Stimulated activated CD8-positive, alpha-beta memory T cell treated with anti-CD3 and anti-CD28 coated beads, Interleukin-7, amount 100 ng/mL, for 48 hours (primary cell): ENCODE results near the gene BLMH.
"Not testable (repeated sequence)": the region's sequence is repeated elsewhere in the genome, so short reads cannot be mapped to it uniquely, and the experiment has no call there.

ENCODE experiments used
- DNase-seq, 2 donors: peaks; one replicate each; pipeline ENCODE4 v3.0.0-alpha.2; 2020; ENCODE audit warnings: low read depth in 1 of 2; ENCODE audit errors: extremely low read depth in 1 of 2

The BLMH gene

GRCh38 chr17:30232015-30232823 is 59.5 kb downstream of the BLMH start:
- no peak for DNase-seq

DNA sequence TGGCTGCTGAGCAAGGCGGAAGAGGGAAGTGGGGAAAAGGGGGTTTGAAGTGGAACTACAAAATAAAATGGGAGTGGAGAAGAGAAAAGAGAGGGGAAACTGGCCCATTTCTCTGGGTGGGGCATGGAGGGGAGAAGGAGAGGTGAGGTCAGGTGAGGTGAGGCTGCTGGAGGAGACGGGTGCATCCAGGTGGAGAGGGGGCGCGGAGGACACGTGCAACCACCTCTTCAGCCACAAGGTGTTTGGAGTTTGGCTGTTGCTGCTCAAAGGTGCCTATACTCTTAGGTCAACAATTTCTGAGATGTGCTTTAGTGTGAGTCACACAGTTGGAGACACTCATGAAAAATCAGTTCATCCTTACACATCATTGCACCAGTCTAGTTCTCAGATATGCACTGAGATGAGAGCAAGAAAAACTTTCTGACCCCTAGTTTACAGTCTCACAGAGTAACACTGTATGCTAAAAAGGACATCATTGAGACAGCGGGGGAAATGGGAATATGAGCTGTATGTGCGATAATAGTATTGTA is 61.1 kb downstream of the BLMH start:
- DNase-seq: no peak

DNA sequence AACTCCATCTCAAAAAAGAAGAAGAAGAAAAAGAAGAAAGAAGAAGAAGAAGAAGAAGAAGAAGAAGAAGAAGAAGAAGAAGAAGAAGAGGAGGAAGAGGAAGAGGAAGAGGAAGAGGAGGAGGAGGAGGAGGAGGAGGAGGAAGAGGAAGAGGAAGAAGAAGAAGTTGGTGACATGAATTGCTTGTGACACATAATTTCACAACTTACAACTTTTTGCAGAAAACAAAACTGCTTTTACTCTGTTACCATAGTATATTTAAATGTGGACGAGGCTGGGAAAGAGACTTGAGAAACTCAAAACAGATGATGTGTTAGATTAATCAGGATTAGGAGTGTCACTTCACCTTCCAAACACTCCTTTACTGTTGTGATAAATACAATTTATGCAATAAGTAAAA is 61.7 kb downstream of the BLMH start:
- not testable (repeated sequence) for DNase-seq

GRCh38 chr17:30229012-30229411 is 62.7 kb downstream of the BLMH start:
- no peak for DNase-seq

DNA sequence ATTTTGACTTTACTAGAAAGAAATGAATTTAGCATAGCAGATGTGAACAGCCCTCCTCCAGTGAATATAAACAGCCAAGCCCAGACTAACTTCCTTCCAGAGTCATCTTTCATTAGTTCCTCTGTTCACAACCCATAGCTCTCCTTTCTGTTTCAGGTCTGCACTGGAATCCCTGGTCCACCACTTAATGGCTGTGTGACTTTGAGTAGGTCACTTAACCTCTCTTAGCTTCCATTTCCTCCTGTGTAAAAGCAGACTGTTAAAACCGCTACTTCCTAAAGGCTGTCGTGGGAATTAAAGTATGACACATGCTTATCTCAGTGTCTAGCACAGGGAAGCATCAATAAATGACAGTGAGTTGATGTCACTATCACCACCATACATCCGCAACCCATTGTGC is 63.7 kb downstream of the BLMH start:
- DNase-seq: no peak

DNA sequence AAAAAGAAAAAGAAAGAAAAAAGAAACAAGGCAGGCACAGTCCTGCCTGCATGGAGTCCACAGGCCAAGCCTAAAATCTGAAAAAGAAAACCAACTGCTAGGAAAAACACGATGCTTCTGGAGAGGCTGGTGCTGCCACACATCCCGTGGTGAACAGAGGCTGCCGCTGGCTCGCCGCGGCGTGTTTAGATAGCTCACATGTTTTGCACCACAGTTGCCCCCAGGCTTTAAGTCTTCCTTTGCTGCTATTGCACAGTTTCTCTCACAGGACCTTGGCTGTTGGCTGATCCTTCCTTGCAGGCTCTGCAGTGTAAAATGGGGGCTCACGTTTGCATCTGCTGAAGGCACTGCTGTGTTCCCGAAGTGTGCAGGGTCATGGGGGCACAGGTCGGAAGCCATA is 64.9 kb downstream of the BLMH start:
- DNase-seq: no peak

DNA sequence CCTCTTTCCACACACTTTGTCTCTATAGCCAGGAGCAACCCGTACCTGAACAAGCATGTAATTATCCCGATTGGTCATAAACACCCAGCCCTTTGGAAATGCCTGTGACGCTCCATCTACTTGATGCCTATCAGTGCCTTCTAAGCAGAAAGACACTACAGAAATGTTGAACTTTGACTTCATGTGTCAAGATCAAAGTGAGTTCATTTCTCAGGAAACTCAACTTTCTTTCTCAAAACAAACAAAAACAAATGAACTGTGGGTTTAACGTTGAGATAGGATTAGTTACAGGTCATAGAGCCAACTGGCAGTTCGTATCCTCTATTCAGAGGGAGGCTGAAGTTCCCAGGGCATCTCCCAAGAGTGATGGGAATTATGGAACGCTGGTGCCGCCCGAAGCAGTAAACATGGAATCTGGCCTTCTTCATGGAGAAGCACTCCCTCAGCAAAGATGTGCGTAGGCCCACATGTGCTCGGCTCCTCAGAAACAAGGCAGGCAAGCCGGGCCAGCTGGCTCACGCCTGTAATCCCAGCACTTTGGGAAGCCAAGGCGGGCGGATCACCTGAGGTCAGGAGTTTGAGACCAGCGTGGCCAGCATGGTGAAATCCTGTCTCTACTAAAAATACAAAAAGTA is 65.7 kb downstream of the BLMH start:
- DNase-seq: no peak

DNA sequence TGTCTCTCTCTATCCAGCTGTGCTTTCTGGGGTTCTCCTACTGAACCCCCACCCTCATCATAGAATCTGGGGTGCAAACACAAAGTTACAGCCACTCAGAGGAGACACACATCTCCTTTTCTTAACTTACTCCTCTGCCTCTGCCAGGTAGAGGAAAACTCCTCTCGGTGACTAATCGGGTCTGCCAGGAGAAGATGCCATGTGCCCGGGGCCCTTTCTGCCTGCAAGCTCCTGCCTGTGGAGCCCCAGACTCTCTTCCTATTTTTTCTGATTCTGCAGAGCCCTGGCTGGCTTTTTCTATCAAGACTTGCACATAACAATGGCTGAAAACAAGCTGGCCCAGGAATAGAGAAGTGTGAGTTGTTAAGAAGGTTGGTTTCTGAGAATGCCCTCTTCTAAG is 66.6 kb downstream of the BLMH start:
- DNase-seq: no peak

DNA sequence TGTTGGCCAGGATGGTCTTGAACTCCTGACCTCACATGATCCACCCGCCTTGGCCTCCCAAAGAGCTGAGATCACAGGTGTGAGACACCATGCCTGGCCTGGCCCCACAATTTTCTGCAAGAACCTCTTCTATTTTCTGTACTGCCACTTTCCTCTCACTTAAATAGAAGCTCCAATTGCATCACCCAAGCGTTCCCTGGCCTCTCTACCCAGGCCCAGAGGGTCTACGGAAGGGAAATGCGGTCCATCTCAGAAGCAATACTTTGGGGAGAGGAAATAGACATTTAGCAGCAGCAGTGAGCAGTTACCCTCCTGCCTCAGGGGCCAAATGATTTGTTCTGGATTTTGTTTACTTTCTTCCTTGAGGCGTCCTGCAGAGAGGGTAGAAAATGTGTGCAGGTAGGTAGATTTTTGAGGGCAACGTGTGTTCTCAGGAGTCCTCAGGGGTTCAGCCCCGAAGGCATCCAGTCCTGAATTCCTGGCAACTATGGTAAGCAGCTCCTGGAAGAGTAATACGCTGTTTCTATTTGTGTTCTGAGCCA is 67.3 kb downstream of the BLMH start:
- no peak for DNase-seq

DNA sequence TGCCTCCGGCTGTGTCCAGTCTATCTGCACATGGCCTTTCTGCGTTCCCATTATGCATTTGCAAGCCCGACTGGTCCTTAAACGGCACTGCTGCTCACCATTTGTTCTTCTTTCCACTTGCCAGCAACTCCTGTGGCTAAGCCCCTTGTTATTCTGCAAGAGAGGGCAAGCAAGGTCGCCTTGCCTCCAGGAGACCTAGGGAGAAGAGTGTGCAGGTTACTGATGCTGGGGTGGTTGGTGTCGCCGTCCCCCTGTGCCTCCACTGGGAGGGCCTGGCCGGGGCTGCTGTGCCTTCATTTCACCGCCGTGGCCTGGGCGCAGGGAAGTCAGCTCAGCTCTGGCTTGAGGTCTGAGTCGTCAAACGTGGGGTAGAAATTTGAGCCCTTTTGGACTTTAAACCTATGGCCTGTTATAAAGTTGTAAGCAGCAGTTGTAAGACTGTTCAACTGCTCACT is 69.0 kb downstream of the BLMH start:
- DNase-seq: no peak

- DNase-seq: no peak
Observed at GRCh38 chr17:30222251-30222650, 69.5 kb downstream of the BLMH start.

GRCh38 chr17:30221346-30221745 is 70.4 kb downstream of the BLMH start:
- no peak for DNase-seq

DNA sequence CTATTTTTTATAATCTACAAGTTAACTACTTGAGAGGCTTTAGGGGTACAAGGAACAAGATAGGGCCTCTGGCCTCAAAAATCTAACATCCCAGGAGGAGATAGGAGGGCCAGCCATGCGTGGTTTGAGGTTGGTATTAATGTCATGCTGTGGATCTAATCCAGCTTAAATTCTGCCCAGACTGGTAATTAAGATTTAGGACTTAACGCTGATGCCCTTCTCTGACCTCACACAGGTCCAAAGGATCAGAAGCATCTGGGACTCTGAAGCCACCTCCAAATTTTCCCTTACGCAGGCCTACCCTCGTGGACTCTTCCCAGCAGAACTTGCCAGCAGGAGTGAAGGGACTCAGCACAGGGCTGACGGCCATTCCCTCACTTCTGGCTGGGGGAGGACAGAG is 71.3 kb downstream of the BLMH start:
- DNase-seq: no peak

GRCh38 chr17:30219833-30220232 is 71.9 kb downstream of the BLMH start:
- DNase-seq: no peak

DNA sequence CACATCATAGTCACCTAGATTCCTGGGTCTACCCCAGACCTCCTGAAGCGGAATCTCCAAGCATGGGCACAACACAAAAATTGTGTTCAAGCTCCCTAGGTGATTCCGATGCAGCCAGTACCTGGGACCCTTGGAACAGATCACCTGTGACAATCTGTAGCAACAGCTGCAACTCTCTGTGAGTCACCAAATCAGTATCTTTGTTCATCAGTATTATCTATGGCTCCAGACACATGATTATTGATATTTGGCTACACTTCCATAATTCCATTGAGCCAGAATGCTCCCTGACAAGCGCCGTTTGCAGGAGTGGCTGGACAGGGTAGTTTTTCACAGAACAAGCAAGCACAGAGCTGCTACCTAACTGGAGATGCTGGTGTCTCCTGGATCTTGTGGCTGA is 72.4 kb downstream of the BLMH start:
- no peak for DNase-seq

- no peak for DNase-seq
Observed at GRCh38 chr17:30218799-30219198, 72.9 kb downstream of the BLMH start.

DNA sequence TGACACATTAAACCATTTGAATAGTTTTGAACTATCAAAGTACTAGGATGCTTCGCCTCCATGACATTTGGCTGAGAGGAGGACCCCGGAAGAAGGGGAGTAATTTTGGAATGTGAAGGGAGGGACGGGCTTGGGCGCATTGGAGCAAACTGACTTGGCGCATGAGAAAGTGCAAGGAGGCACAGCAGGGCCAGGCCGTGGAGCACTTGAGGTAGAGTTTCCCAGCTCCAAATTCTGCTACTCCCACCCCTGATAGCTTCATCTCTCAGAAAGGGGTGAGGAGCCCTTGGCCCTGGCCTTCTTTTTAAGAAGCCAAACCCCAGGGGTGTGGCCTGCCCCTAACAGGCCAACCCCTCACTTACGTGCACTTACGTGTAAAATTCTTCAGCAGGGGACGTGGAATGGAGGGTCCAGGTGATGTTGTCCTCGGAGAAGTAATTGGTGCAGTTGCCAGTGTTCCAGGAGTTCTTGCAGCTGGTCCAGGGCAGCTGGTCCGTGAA is 73.9 kb downstream of the BLMH start:
- no peak for DNase-seq

DNA sequence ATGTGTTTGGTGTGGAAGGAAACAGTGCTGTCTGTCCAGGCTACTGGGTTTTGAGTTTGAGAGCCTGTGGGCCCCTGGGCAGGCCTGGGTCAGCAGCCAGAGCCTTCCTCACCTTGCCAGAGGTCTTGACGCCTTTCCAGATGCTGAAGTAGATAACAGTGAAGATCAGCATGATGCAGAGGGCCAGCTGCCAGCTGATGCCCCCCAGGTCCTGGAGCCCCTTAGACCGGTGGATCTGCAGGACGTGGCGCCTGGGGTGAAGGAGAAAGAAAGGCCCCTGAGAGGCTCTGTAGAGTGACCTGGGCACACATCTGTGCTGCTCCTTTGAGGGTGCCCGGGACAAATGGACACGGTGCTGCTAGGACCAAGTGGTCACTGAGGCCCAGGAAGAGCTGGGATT is 74.7 kb downstream of the BLMH start:
- no peak for DNase-seq

- no peak for DNase-seq
Observed at GRCh38 chr17:30212750-30213149, 79.0 kb downstream of the BLMH start.

GRCh38 chr17:30211371-30211770 is 80.4 kb downstream of the BLMH start:
- no peak for DNase-seq

GRCh38 chr17:30210901-30211300 is 80.8 kb downstream of the BLMH start:
- no peak for DNase-seq

GRCh38 chr17:30210366-30210765 is 81.4 kb downstream of the BLMH start:
- no peak for DNase-seq
